Esophagus squamous epithelium (tissue), 4 donors: ENCODE measurements around the gene LRRC74B.

Source experiments
- POLR2A ChIP-seq, 4 donors: fragments of 450-650 bp; IDR thresholded peaks; one replicate each; pipeline ENCODE4 v1.6.1; 2017; ENCODE audit warnings: antibody characterized with exemption in 4 of 4, mild to moderate bottlenecking in 4 of 4, moderate library complexity in 3 of 4
- TF ChIP-seq, protein P1 (sequence below), 6 experiments: fragments of 450-650 bp in 4 of 6; fragments of 200-600 bp in 2 of 6; sonication (generic) in 2 of 6; IDR thresholded peaks; one replicate each; pipeline ENCODE4 v1.5.1; 2016 to 2019; ENCODE audit warnings: antibody characterized with exemption in 6 of 6, mild to moderate bottlenecking in 4 of 6, moderate library complexity in 4 of 6

DNA sequence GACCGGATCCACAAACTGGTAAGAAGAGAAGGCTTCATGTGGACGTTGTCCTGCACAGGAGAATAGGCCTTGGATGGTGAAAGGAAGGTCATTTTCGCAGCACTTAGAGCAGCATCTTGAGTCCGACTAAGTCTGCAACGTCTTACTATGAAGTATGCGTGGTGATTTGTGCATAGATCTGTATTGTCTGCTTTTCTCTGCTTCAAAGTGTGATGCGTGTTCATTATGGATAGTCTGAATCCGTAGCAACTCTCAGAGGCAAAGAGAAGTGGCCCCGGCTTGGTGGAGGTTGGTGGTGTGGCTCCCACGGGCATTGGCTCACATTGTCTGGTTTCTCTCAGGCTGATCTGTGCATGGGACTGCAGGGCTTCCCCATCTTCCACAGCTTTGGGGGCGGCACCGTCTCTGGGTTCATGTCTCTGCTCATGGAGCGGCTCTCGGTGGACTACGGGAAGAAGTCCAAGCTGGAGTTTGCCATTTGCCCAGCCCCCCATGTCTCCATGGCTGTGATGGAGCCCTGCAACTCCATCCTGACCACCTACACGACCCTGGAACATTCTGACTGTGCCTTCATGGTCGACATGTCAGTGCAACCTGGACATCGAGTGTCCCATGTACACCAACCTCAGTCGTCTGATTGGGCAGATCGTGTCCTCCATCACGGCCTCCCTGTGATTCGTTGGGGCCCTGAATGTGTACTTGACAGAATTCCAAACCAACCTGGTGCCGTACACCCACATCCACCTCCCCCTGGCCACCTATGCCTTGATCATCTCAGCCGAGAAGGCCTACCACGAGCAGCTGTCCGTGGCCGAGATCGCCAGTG, 21.5 kb downstream of the LRRC74B start:
- TF ChIP-seq, protein P1, sequence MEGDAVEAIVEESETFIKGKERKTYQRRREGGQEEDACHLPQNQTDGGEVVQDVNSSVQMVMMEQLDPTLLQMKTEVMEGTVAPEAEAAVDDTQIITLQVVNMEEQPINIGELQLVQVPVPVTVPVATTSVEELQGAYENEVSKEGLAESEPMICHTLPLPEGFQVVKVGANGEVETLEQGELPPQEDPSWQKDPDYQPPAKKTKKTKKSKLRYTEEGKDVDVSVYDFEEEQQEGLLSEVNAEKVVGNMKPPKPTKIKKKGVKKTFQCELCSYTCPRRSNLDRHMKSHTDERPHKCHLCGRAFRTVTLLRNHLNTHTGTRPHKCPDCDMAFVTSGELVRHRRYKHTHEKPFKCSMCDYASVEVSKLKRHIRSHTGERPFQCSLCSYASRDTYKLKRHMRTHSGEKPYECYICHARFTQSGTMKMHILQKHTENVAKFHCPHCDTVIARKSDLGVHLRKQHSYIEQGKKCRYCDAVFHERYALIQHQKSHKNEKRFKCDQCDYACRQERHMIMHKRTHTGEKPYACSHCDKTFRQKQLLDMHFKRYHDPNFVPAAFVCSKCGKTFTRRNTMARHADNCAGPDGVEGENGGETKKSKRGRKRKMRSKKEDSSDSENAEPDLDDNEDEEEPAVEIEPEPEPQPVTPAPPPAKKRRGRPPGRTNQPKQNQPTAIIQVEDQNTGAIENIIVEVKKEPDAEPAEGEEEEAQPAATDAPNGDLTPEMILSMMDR (IDR thresholded peaks at IDR 0.05) = no peak
- no peak for TF ChIP-seq POLR2A (IDR thresholded peaks at IDR 0.05)
